DND-41 (cell line): ENCODE data around the gene MLLT1.

Experiments used
- EZH2 ChIP-seq: IDR thresholded peaks from 3 replicates; pipeline ENCODE4 v1.6.1; 2012; ENCODE audit warnings: borderline replicate concordance, low read depth, mild to moderate bottlenecking, moderate library complexity, low read length, inconsistent platforms; ENCODE audit not compliant: severe bottlenecking
- TF ChIP-seq, protein P1 (sequence below): IDR thresholded peaks from 2 replicates; pipeline ENCODE4 v1.5.1; 2012; ENCODE audit warnings: borderline replicate concordance, low read length, moderate library complexity, mild to moderate bottlenecking; ENCODE audit not compliant: poor library complexity, severe bottlenecking; ENCODE audit errors: extremely low read depth

DNA sequence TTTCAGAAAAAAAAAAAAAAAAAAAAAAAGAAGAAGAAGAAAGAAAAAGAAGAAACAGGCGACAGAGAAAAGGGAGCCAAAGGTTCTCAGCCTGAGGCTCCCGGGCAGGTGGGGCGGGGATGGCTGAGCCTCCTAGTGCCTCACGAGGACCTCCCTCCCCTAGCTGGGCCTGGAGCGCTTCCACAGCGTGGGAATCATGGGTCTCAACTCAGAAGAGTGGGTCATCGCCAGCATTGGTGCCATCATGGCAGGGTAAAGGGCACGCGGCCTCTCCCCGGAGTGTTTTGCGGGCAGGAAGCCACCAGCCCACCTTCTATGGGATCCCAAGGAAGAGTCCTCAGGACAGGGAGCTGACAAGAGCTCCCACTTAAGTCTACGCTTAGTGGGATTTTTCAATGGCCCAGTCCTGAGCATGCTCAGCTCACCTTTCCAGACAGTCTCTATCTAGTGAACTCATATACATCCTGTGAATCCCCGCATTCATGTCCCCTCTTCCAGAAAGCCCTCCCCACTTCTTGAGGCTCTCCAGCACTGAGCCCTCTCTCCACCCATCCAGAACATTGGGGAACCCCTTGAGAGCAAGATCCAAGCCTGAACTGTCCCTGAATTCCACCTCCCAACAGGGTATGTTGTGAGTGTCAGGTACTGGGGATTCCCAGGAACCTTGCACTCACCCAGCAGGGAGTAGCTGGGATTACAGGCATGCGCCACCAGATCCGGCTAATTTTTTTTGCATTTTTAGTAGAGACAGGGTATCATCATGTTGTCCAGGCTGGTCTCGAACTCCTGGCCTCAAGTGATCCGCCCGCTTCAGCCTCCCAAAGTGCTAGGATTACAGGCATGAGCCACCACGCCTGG is 74.7 kb downstream of the MLLT1 start:
- TF ChIP-seq, protein P1, sequence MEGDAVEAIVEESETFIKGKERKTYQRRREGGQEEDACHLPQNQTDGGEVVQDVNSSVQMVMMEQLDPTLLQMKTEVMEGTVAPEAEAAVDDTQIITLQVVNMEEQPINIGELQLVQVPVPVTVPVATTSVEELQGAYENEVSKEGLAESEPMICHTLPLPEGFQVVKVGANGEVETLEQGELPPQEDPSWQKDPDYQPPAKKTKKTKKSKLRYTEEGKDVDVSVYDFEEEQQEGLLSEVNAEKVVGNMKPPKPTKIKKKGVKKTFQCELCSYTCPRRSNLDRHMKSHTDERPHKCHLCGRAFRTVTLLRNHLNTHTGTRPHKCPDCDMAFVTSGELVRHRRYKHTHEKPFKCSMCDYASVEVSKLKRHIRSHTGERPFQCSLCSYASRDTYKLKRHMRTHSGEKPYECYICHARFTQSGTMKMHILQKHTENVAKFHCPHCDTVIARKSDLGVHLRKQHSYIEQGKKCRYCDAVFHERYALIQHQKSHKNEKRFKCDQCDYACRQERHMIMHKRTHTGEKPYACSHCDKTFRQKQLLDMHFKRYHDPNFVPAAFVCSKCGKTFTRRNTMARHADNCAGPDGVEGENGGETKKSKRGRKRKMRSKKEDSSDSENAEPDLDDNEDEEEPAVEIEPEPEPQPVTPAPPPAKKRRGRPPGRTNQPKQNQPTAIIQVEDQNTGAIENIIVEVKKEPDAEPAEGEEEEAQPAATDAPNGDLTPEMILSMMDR: no peak
- TF ChIP-seq EZH2: no peak
